Transverse colon (tissue), 4 donors: Measurements from ENCODE around the gene CCBE1. TPM values are rescaled to one million over a fixed set of nuclear protein-coding genes. Genes with fewer than 3 reads are reported as not detected.

Experiments
- DNase-seq: peaks from one replicate; pipeline ENCODE4 v3.0.0-alpha.2; 2019
- H3K27ac ChIP-seq, 4 donors: fragments of 200-600 bp; sonication (generic); 2 replicates each; pipeline ENCODE4 v1.5.1; 2016 to 2018; ENCODE audit warnings: inconsistent platforms in 4 of 4
- H3K27me3 ChIP-seq: fragments of 200-600 bp; sonication (generic); 2 replicates; pipeline ENCODE4 v1.5.1; 2017; ENCODE audit warnings: inconsistent platforms
- H3K36me3 ChIP-seq, 4 donors: fragments of 200-600 bp; sonication (generic); 2 replicates each; pipeline ENCODE4 v1.5.1; 2017 to 2019; ENCODE audit warnings: inconsistent platforms in 4 of 4
- H3K4me1 ChIP-seq, 4 donors: fragments of 200-600 bp; sonication (generic); 2 replicates each; pipeline ENCODE4 v1.5.1; 2017 to 2020; ENCODE audit warnings: inconsistent platforms in 4 of 4
- H3K4me3 ChIP-seq, 4 donors: fragments of 200-600 bp; sonication (generic); 1 replicate in 1 of 4; 2 replicates in 3 of 4; pipeline versions ENCODE4 v1.5.1 to v1.6.1; 2017 to 2019; ENCODE audit warnings: inconsistent platforms in 4 of 4
- H3K9me3 ChIP-seq, 2 donors: fragments of 200-600 bp; sonication (generic); 2 replicates each; pipeline ENCODE4 v1.5.1; 2017 to 2019; ENCODE audit warnings: inconsistent platforms in 2 of 2
- EP300 ChIP-seq: sonication (generic); formaldehyde crosslinking; IDR thresholded peaks from one replicate; pipeline ENCODE4 v1.6.1; 2017; ENCODE audit warnings: antibody characterized with exemption, low read depth
- POLR2A ChIP-seq: fragments of 450-650 bp; IDR thresholded peaks from one replicate; pipeline ENCODE4 v1.6.1; 2016; ENCODE audit warnings: antibody characterized with exemption, mild to moderate bottlenecking, moderate library complexity
- POLR2AphosphoS5 ChIP-seq, 3 donors: sonication (generic); formaldehyde crosslinking; IDR thresholded peaks; one replicate each; pipeline ENCODE4 v1.6.1; 2016; ENCODE audit warnings: antibody characterized with exemption in 3 of 3
- WGBS, 2 donors: methylation state at CpG; one replicate each; pipeline ENCODE4 v1.1.5; 2018; ENCODE audit warnings: low coverage in 1 of 2; 5-methylcytosine and 5-hydroxymethylcytosine counted together
- in situ Hi-C, 4 donors: fragments of 200-750 bp; cut with MboI; loops; one replicate each; pipeline versions ENCODE4 v1.15.0 to v1.15.1; 2017; ENCODE audit warnings: low sequenced_read_pairs in 3 of 4, low pct_ligation_motif_present in 1 of 4, low pct_unique_long_range_greater_than_20kb in 1 of 4
- intact Hi-C: fragments of 100-400 bp; cut with DNase I; formaldehyde crosslinking; loops from one replicate; pipeline ENCODE4 v1.15.1; 2023; ENCODE audit warnings: low total_unique reads
- total RNA-seq, 4 donors: library from RNA; depleted of rRNA; stranded (reverse); fragments of >200 nt; gene quantifications; one replicate each; pipeline ENCODE4 v1.1.0, GENCODE V29; 2016
- TF ChIP-seq, protein P1 (sequence below), 5 experiments: fragments of 200-600 bp in 3 of 5; fragments of 450-650 bp in 2 of 5; sonication (generic) in 3 of 5; IDR thresholded peaks; 1 replicate in 2 of 5; 2 replicates in 3 of 5; pipeline ENCODE4 v1.5.1; 2016 to 2017; ENCODE audit warnings: antibody characterized with exemption in 5 of 5, inconsistent platforms in 3 of 5, mild to moderate bottlenecking in 2 of 5, moderate library complexity in 1 of 5

The CCBE1 gene
- total RNA-seq, 4 donors from 2014 or later, result 6.1 to 43.0 (median 15.7) TPM

DNA sequence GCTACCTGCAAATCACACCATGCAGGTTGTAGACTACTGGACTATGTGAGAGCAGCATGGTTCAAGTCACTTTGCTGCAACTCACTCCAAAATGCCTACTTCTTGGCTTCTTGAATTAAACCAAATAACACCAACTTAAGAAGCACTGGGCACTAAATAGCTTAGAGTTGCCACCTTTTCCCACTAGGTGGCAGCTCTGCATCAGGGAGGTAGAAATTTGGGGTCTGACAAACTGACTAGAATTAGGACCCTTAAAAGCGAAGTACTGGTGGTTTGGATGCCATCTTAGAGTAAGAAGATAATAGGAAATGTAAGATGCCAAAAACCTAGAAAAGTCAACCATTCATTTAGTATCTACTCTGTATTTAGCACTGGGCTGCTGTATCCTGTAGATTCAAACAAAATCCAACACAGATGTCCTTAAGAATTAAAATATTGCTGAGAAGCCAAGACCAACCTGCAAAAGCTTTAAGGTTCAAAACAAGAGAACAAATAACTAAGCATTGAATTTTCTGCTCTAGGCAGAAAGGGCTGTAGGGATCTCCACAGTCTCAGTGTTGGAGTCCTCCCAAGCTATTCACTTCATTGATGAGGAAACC is 65.5 kb downstream of the CCBE1 start:
- TF ChIP-seq EP300 (no peak), POLR2AphosphoS5 (IDR thresholded peaks at IDR 0.05) (no peak), POLR2A (no peak)
- TF ChIP-seq, protein P1, sequence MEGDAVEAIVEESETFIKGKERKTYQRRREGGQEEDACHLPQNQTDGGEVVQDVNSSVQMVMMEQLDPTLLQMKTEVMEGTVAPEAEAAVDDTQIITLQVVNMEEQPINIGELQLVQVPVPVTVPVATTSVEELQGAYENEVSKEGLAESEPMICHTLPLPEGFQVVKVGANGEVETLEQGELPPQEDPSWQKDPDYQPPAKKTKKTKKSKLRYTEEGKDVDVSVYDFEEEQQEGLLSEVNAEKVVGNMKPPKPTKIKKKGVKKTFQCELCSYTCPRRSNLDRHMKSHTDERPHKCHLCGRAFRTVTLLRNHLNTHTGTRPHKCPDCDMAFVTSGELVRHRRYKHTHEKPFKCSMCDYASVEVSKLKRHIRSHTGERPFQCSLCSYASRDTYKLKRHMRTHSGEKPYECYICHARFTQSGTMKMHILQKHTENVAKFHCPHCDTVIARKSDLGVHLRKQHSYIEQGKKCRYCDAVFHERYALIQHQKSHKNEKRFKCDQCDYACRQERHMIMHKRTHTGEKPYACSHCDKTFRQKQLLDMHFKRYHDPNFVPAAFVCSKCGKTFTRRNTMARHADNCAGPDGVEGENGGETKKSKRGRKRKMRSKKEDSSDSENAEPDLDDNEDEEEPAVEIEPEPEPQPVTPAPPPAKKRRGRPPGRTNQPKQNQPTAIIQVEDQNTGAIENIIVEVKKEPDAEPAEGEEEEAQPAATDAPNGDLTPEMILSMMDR (IDR thresholded peaks at IDR 0.05), result peak; percentile 31 to 42 (median 41)
- Histone ChIP-seq H3K36me3 (no peaks in the 10 kb centered on the region), H3K27ac (peak overlapping the region in 1 of 4 donors; percentile 81), H3K4me1 (peaks cover 0 to 6% (median 1%) of the 10 kb centered on the region in 4 donors), H3K27me3 (no peaks in the 10 kb centered on the region), H3K4me3 (no peak overlapping the region), H3K9me3 (no peaks in the 10 kb centered on the region)
- 10 to 35% methylated on average over 1 of the region's 1 CpG for WGBS, 2 donors
- intact Hi-C loops, result loop anchor here (10.0 kb wide), 1 partner anchor 63 kb away; the partner anchor contains the start of gene CCBE1
- no peak for DNase-seq
- in situ Hi-C loops, result no loop called here

DNA sequence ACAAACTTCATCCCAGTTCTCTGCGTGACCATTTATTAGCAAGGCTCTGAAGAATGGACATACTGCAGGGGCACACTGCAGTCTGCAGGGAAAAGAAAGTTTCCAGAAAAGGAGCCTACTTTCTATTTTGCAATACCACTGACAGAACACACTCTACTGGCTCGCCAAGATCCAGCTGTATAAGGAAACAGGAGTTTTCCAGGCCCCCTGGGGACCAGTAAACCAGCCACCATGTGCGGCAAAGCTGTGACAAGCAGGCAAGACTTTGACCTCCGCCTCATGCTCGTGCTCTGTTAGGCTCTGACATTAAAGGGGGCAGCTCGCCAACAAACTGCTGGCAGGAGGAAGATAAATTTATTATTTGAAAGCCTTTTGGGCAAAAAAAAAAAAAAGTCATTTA is 67.3 kb downstream of the CCBE1 start:
- TF ChIP-seq POLR2AphosphoS5 (IDR thresholded peaks at IDR 0.05), result peak in 1 of 3 donors; percentile 6
- TF ChIP-seq POLR2A, result no peak
- Histone ChIP-seq H3K4me1 (peaks cover 0 to 6% (median 1%) of the 10 kb centered on the region in 4 donors), H3K36me3 (no peaks in the 10 kb centered on the region), H3K9me3 (no peaks in the 10 kb centered on the region), H3K4me3 (no peak overlapping the region), H3K27me3 (no peaks in the 10 kb centered on the region), H3K27ac (peak overlapping the region; percentile 17 to 81 (median 40))
- 60 to 65% methylated on average over 2 to 6 of the region's 6 CpGs for WGBS, 2 donors
- in situ Hi-C loops (no loop called here), intact Hi-C loops (loop anchor here (10.0 kb wide), 1 partner anchor 65 kb away; the partner anchor contains the start of gene CCBE1)
- DNase-seq, result no peak

DNA sequence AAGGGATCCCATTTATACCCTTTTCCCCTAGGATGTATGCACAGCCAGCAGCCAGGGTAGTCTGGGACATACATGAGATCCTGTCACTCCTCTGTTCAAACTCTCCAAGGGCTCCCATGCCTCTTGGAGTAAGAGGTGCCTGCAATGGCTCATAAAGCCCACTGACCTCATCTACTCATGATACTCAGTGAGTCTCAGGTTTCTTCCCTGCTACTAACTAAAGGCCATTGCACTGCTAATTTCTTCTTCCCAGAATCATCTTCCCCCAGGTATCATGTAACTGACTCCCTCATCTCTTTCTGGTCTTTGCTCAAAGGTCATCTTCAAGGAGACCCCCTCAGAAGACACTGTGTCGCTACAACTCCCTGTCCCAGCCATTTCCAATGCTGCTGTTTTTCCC is 68.2 kb downstream of the CCBE1 start:
- DNase-seq, result no peak
- Histone ChIP-seq H3K9me3 (no peaks in the 10 kb centered on the region), H3K36me3 (no peaks in the 10 kb centered on the region), H3K27me3 (no peaks in the 10 kb centered on the region), H3K4me1 (peaks cover 0 to 15% (median 1%) of the 10 kb centered on the region in 4 donors), H3K27ac (peak overlapping the region; percentile 17 to 81 (median 40)), H3K4me3 (no peak overlapping the region)
- 100% methylated on average over 1 of the region's 1 CpG for WGBS, 2 donors
- intact Hi-C loops (no loop called here), in situ Hi-C loops (no loop called here)
- TF ChIP-seq POLR2A, result no peak
- no peak for TF ChIP-seq POLR2AphosphoS5 (IDR thresholded peaks at IDR 0.05)
- no peak for TF ChIP-seq EP300
- TF ChIP-seq, protein P1 (IDR thresholded peaks at IDR 0.05), result no peak

DNA sequence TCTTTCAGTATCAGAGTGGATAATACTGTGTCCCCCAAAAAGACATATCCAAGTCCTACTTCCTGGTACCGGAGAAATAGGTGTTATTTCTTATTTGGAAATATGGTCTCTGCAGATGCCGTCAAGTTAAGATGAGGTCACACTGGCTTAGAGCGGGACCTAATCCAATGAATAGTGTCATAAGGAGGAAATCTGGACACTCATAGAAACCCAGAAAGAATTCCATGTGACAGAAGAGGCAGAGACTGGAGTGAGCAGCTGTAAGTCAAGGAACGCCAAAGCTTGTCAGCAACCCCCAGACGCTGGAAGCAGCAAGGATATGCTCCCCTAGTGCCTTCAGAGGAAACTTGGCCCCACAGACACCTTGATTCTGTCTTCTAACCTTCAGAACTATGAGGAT is 69.8 kb downstream of the CCBE1 start:
- Histone ChIP-seq H3K27ac (no peak overlapping the region), H3K36me3 (no peaks in the 10 kb centered on the region), H3K4me3 (no peak overlapping the region), H3K9me3 (no peaks in the 10 kb centered on the region), H3K27me3 (no peaks in the 10 kb centered on the region), H3K4me1 (peaks cover 0 to 23% (median 6%) of the 10 kb centered on the region in 4 donors)
- 86 to 88% methylated on average over 4 to 5 of the region's 5 CpGs for WGBS, 2 donors
- intact Hi-C loops, result no loop called here
- in situ Hi-C loops, result no loop called here
- TF ChIP-seq POLR2A (no peak), EP300 (no peak), POLR2AphosphoS5 (IDR thresholded peaks at IDR 0.05) (no peak)
- TF ChIP-seq, protein P1 (IDR thresholded peaks at IDR 0.05), result no peak
- DNase-seq, result no peak
